GM12801 (cell line): Measurements from ENCODE around the gene SHB.

ENCODE experiments used
- TF ChIP-seq, protein P1 (sequence below): IDR thresholded peaks from one replicate; pipeline ENCODE4 v1.5.1; 2011; ENCODE audit warnings: control low read depth; ENCODE audit not compliant: insufficient read length; ENCODE audit errors: extremely low read depth

Gene SHB

GRCh38 chr9:38029915-38030638 is 39.0 kb downstream of the SHB start:
- TF ChIP-seq, protein P1, sequence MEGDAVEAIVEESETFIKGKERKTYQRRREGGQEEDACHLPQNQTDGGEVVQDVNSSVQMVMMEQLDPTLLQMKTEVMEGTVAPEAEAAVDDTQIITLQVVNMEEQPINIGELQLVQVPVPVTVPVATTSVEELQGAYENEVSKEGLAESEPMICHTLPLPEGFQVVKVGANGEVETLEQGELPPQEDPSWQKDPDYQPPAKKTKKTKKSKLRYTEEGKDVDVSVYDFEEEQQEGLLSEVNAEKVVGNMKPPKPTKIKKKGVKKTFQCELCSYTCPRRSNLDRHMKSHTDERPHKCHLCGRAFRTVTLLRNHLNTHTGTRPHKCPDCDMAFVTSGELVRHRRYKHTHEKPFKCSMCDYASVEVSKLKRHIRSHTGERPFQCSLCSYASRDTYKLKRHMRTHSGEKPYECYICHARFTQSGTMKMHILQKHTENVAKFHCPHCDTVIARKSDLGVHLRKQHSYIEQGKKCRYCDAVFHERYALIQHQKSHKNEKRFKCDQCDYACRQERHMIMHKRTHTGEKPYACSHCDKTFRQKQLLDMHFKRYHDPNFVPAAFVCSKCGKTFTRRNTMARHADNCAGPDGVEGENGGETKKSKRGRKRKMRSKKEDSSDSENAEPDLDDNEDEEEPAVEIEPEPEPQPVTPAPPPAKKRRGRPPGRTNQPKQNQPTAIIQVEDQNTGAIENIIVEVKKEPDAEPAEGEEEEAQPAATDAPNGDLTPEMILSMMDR = no peak

DNA sequence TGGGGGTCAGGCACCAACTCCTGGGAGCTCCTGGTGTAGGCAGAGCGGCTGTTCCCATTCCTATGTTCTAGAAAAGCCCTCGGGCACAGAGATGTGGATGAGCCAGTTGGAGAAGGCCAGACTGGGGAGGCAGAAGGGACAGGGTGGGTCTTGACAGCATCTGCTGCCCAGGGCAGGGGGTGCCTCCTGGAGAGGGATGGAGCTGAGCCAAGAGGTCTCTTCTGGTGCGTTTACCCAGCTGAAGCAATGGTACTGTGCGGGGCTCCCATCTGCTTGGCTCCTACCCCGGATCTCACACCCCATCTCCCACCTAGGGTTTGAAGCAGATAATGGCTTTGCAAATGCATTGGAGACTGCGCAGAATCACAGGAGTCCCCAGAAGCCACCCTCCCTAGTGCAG is 41.3 kb downstream of the SHB start:
- TF ChIP-seq, protein P1 = no peak

GRCh38 chr9:38026840-38027527 is 42.0 kb downstream of the SHB start:
- TF ChIP-seq, protein P1 = no peak

GRCh38 chr9:38026021-38026809 is 42.8 kb downstream of the SHB start:
- TF ChIP-seq, protein P1 = no peak

DNA sequence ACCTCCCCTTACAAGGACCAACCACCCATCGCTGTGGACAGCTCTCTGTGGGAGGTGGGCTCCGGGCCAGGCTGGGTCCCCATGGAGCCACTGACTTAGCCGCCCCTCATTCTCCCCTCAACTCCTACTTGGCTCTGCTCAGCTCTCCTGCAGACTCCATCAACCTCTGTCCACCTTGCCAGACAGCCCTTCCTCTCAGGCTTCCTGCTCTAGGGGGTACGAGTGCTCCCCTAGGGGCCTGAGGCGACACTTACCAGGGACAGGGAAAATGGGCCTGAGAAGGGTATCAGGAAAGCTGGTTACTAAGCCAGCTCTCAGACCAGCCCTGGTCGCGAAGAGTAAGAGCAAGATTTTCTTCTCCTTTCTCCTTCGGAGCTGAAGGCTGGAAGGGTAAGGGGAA is 43.9 kb downstream of the SHB start:
- TF ChIP-seq, protein P1 = no peak

DNA sequence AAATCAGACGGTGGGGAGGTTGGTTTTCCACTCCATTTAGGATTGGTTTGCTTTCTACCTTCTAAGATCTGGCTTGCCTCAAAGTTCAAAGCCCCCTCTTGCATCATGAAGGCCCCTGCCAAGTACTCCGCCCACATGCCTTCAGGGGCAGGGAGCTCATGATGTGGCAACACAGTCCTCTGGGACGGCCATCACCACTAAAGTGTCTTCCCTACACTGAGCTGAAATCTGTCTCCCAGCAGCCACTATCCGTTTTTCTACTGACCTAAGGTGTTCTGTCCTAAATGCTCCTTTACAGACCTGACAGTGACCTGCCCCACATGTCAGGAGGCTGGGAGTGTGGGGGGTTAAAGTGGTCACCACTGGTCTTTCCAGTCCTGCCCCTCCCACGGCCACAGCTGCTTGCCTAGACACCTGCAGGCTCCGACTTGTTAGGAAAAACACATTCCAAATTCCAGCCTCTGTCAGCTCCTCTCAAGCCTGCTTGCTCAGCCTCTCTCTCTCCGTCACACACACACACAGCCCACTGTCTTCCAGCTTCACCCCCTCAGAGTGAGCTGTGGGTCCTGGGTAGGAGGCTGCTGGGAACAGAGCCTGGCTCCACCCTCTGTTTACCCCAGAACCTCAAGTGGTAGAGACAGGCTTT is 44.9 kb downstream of the SHB start:
- TF ChIP-seq, protein P1 = no peak

DNA sequence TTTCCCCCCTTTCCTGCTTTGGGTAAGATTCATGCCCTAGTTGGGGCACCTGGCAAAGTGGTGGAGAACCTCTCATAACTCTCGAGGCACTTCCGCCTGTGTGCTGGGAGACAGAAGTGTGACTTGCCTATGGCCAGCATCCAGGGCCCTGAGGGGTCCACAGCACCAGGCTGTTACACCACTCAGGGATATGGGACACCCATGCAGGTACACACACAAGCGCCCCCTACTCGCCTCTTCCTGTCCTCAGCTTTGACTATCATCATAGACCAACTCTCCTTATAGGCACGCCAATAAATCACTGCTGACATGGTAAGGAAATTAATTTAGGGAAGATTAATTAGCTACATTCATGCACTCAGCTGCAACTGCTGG is 45.4 kb downstream of the SHB start:
- TF ChIP-seq, protein P1 = no peak
